Nephron (organoid): Measurements from ENCODE around the gene KCNIP4.

ENCODE experiments used
- H3K27ac Mint-ChIP-seq, 3 experiments: 2 replicates each; pipeline ENCODE4 v1.8.0; 2020; ENCODE audit warnings: mixed read lengths in 3 of 3, mild to moderate bottlenecking in 2 of 3, moderate library complexity in 1 of 3
- H3K27me3 Mint-ChIP-seq: 2 replicates; pipeline ENCODE4 v1.8.0; 2021; ENCODE audit warnings: low read depth, mild to moderate bottlenecking, moderate library complexity, mixed read lengths
- H3K36me3 Mint-ChIP-seq: 2 replicates; pipeline ENCODE4 v1.8.0; 2020; ENCODE audit warnings: low read depth, mixed read lengths
- H3K4me1 Mint-ChIP-seq: 2 replicates; pipeline ENCODE4 v1.8.0; 2020; ENCODE audit warnings: mixed read lengths
- H3K4me3 Mint-ChIP-seq, 3 experiments: 2 replicates each; pipeline ENCODE4 v1.8.0; 2020; ENCODE audit warnings: mild to moderate bottlenecking in 3 of 3, mixed read lengths in 3 of 3, moderate library complexity in 2 of 3
- H3K9me3 Mint-ChIP-seq: 2 replicates; pipeline ENCODE4 v1.8.0; 2020; ENCODE audit warnings: mixed read lengths
- CTCF ChIP-seq, 3 experiments: fragments of 200-600 bp; sonication (generic); IDR thresholded peaks; one replicate each; pipeline ENCODE4 v1.5.0; 2021; ENCODE audit warnings: antibody characterized with exemption in 3 of 3; ENCODE audit not compliant: unreplicated experiment in 3 of 3

KCNIP4 gene

GRCh38 chr4:21447301-21448054 lies 501.1 kb downstream of the KCNIP4 start:
- no peaks in the 10 kb centered on the region for H3K36me3 Mint-ChIP-seq
- H3K4me3 Mint-ChIP-seq = no peak overlapping the region
- H3K27me3 Mint-ChIP-seq = no peaks in the 10 kb centered on the region
- peaks cover 9% of the 10 kb centered on the region for H3K4me1 Mint-ChIP-seq
- H3K9me3 Mint-ChIP-seq = no peaks in the 10 kb centered on the region
- TF ChIP-seq CTCF (IDR thresholded peaks at IDR 0.05; ENCODE audit: unreplicated experiment in 3 of 3) = no peak
- H3K27ac Mint-ChIP-seq = no peak overlapping the region

- Mint-ChIP-seq H3K9me3 (no peaks in the 10 kb centered on the region), H3K4me3 (no peak overlapping the region), H3K27ac (no peak overlapping the region), H3K4me1 (no peaks in the 10 kb centered on the region), H3K27me3 (no peaks in the 10 kb centered on the region), H3K36me3 (no peaks in the 10 kb centered on the region)
- no peak for TF ChIP-seq CTCF (IDR thresholded peaks at IDR 0.05; ENCODE audit: unreplicated experiment in 3 of 3)
Observed at GRCh38 chr4:21420166-21420565, 528.4 kb downstream of the KCNIP4 start.

- H3K4me1 Mint-ChIP-seq = no peaks in the 10 kb centered on the region
- no peak for TF ChIP-seq CTCF (IDR thresholded peaks at IDR 0.05; ENCODE audit: unreplicated experiment in 3 of 3)
- no peak overlapping the region for H3K27ac Mint-ChIP-seq
- H3K36me3 Mint-ChIP-seq = no peaks in the 10 kb centered on the region
- H3K27me3 Mint-ChIP-seq = peaks cover 3% of the 10 kb centered on the region
- H3K4me3 Mint-ChIP-seq = no peak overlapping the region
- H3K9me3 Mint-ChIP-seq = no peaks in the 10 kb centered on the region
Observed at GRCh38 chr4:21415728-21416127, 532.8 kb downstream of the KCNIP4 start.

GRCh38 chr4:21413807-21414370 lies 534.7 kb downstream of the KCNIP4 start:
- Mint-ChIP-seq H3K27ac (no peak overlapping the region), H3K36me3 (no peaks in the 10 kb centered on the region), H3K27me3 (peaks cover 4% of the 10 kb centered on the region), H3K9me3 (no peaks in the 10 kb centered on the region), H3K4me1 (no peaks in the 10 kb centered on the region), H3K4me3 (no peak overlapping the region)
- no peak for TF ChIP-seq CTCF (IDR thresholded peaks at IDR 0.05; ENCODE audit: unreplicated experiment in 3 of 3)

GRCh38 chr4:21411086-21411485 lies 537.5 kb downstream of the KCNIP4 start:
- Mint-ChIP-seq H3K4me3 (no peak overlapping the region), H3K9me3 (no peaks in the 10 kb centered on the region), H3K27ac (no peak overlapping the region), H3K27me3 (peaks cover 4% of the 10 kb centered on the region), H3K36me3 (no peaks in the 10 kb centered on the region), H3K4me1 (no peaks in the 10 kb centered on the region)
- no peak for TF ChIP-seq CTCF (IDR thresholded peaks at IDR 0.05; ENCODE audit: unreplicated experiment in 3 of 3)

GRCh38 chr4:21410372-21410771 lies 538.2 kb downstream of the KCNIP4 start:
- H3K9me3 Mint-ChIP-seq = no peaks in the 10 kb centered on the region
- H3K4me1 Mint-ChIP-seq = no peaks in the 10 kb centered on the region
- peaks cover 4% of the 10 kb centered on the region for H3K27me3 Mint-ChIP-seq
- no peaks in the 10 kb centered on the region for H3K36me3 Mint-ChIP-seq
- no peak for TF ChIP-seq CTCF (IDR thresholded peaks at IDR 0.05; ENCODE audit: unreplicated experiment in 3 of 3)
- no peak overlapping the region for H3K4me3 Mint-ChIP-seq
- H3K27ac Mint-ChIP-seq = no peak overlapping the region
